Smooth muscle cell (in vitro differentiated cells): Measurements from ENCODE around the gene MYRIP. TPM values are rescaled to one million over a fixed set of nuclear protein-coding genes. Genes with fewer than 3 reads are reported as not detected.

Source experiments
- DNase-seq: peaks from one replicate; lab custom pipeline; 2025; ENCODE audit not compliant: unreplicated experiment; lab: John Stamatoyannopoulos, UW
- H2AFZ ChIP-seq: fragments of 200-600 bp; sonication (generic); 2 replicates; pipeline ENCODE4 v1.6.0; 2016; ENCODE audit warnings: antibody characterized with exemption, low read depth, mild to moderate bottlenecking
- H3F3A ChIP-seq: fragments of 200-600 bp; sonication (generic); 2 replicates; pipeline ENCODE4 v1.6.0; 2017; ENCODE audit warnings: antibody characterized with exemption, low read depth
- H3K27ac ChIP-seq: fragments of 200-600 bp; sonication (generic); 2 replicates; pipeline ENCODE4 v1.5.1; 2016; ENCODE audit warnings: low read depth, mild to moderate bottlenecking
- H3K27me3 ChIP-seq: fragments of 200-600 bp; sonication (generic); 2 replicates; pipeline ENCODE4 v1.6.1; 2016; ENCODE audit warnings: low read depth, mild to moderate bottlenecking
- H3K36me3 ChIP-seq: fragments of 200-600 bp; sonication (generic); 2 replicates; pipeline ENCODE4 v1.5.1; 2016; ENCODE audit warnings: low read depth
- H3K4me1 ChIP-seq: fragments of 200-600 bp; sonication (generic); 2 replicates; pipeline ENCODE4 v1.5.1; 2016; ENCODE audit warnings: low read depth
- H3K4me2 ChIP-seq: fragments of 200-600 bp; sonication (generic); 2 replicates; pipeline ENCODE4 v1.6.0; 2016; ENCODE audit warnings: mild to moderate bottlenecking
- H3K4me3 ChIP-seq: fragments of 200-600 bp; sonication (generic); 2 replicates; pipeline ENCODE4 v1.5.1; 2016; ENCODE audit warnings: mild to moderate bottlenecking
- H3K79me2 ChIP-seq: fragments of 200-600 bp; sonication (generic); 2 replicates; pipeline ENCODE4 v1.6.0; 2016; ENCODE audit warnings: low read depth, mild to moderate bottlenecking
- H3K9ac ChIP-seq: fragments of 200-600 bp; sonication (generic); 2 replicates; pipeline ENCODE4 v1.6.0; 2016; ENCODE audit warnings: low read depth
- H3K9me3 ChIP-seq: fragments of 200-600 bp; sonication (generic); replicated peaks from 2 replicates; pipeline ENCODE4 v1.5.1; 2016; ENCODE audit warnings: low read depth
- H4K20me1 ChIP-seq: fragments of 200-600 bp; sonication (generic); 2 replicates; pipeline ENCODE4 v1.6.0; 2016; ENCODE audit warnings: low read depth
- WGBS: methylation state at CpG from one replicate; pipeline ENCODE4 v1.1.7; 2016; ENCODE audit warnings: low lambda C conversion rate; 5-methylcytosine and 5-hydroxymethylcytosine counted together
- polyA plus RNA-seq: library from polyadenylated mRNA; unstranded; fragments of >200 nt; fragmentation: Nextera tagmentation; extraction: Ambion mirVana; gene quantifications from 2 replicates; pipeline ENCODE4 v1.2.1, GENCODE V29; 2016
- total RNA-seq: library from RNA; depleted of rRNA; stranded (reverse); fragments of >200 nt; gene quantifications from 2 replicates; pipeline ENCODE4 v1.2.3, GENCODE V29; 2014
- TF ChIP-seq, protein P1 (sequence below): fragments of 200-600 bp; sonication (generic); IDR thresholded peaks from 2 replicates; pipeline ENCODE4 v1.5.1; 2017; ENCODE audit warnings: borderline replicate concordance, mild to moderate bottlenecking, antibody characterized with exemption; ENCODE audit not compliant: insufficient read depth, poor library complexity, severe bottlenecking

Gene MYRIP
- total and polyA plus RNA-seq, 2 experiments from 2014 or later = not detected

DNA sequence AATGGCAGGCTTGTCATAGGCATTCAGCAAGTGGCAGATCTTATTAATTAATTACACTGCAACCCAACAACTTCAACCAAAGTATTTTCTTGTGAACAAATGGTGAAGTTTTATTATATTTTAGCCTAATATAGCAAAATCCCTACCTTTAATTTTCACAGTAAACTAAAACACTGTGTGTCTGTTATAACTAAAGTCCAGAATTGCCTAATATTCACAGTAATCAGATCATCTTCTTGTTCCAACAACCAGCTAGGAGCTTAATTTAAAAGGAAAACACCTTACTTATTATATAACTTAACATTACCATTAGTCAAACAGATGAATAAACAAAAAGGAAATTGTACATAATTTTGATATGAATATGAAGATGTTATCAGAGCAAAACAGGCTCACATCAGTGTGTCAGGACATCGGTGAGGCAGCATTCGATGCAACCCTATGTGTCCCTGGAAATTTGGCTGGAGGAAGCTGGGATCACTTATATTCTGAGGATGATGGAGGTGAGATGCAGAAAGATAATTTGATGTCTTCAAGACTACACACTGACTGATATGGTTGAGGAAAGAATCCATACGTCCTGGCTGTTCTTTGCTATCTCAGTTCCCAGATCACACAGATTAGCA lies 310.8 kb downstream of the MYRIP start:
- Histone ChIP-seq H4K20me1 (no peaks in the 10 kb centered on the region), H3K9ac (no peak overlapping the region), H3K36me3 (no peaks in the 10 kb centered on the region), H3K4me2 (no peak overlapping the region), H3K27ac (no peak overlapping the region), H3K4me1 (no peaks in the 10 kb centered on the region), H3F3A (no peaks in the 10 kb centered on the region), H3K9me3 (no peaks in the 10 kb centered on the region), H3K79me2 (no peaks in the 10 kb centered on the region), H3K27me3 (no peaks in the 10 kb centered on the region), H3K4me3 (no peak overlapping the region), H2AFZ (no peak overlapping the region)
- no peak for DNase-seq
- TF ChIP-seq, protein P1, sequence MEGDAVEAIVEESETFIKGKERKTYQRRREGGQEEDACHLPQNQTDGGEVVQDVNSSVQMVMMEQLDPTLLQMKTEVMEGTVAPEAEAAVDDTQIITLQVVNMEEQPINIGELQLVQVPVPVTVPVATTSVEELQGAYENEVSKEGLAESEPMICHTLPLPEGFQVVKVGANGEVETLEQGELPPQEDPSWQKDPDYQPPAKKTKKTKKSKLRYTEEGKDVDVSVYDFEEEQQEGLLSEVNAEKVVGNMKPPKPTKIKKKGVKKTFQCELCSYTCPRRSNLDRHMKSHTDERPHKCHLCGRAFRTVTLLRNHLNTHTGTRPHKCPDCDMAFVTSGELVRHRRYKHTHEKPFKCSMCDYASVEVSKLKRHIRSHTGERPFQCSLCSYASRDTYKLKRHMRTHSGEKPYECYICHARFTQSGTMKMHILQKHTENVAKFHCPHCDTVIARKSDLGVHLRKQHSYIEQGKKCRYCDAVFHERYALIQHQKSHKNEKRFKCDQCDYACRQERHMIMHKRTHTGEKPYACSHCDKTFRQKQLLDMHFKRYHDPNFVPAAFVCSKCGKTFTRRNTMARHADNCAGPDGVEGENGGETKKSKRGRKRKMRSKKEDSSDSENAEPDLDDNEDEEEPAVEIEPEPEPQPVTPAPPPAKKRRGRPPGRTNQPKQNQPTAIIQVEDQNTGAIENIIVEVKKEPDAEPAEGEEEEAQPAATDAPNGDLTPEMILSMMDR = no peak
- 74% methylated on average over 3 of the region's 3 CpGs for WGBS

GRCh38 chr3:40120806-40121205 lies 311.4 kb downstream of the MYRIP start:
- H3K27ac ChIP-seq = no peak overlapping the region

DNA sequence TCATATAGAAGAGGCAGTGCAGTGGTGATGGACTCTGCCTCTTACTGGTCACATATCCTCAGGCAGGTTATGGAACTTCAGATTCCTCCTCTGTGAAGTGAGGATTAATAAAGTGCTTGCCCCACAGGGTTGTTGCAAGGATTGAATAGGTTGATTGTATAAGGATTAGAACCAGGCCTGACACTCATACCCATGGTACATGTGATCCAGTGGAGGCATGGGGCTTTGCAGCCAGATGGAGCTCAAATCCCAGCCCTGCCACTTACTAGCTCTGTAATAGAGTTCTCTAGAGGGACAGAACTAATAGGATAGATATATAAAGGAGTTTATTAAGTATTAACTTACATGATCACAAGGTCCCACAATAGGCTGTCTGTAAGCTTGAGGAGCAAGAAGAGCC lies 315.5 kb downstream of the MYRIP start:
- no peaks in the 10 kb centered on the region for H3K79me2 ChIP-seq
- no peaks in the 10 kb centered on the region for H3K36me3 ChIP-seq

More at GRCh38 chr3:40120806-40121205, 311.4 kb downstream of the MYRIP start:
- no peaks in the 10 kb centered on the region for H3F3A ChIP-seq
- H3K27me3 ChIP-seq = no peaks in the 10 kb centered on the region
- H3K36me3 ChIP-seq = no peaks in the 10 kb centered on the region
- no peaks in the 10 kb centered on the region for H3K9me3 ChIP-seq
- no peak overlapping the region for H2AFZ ChIP-seq
- no peak overlapping the region for H3K4me2 ChIP-seq
- H3K4me3 ChIP-seq = no peak overlapping the region
- no peak overlapping the region for H3K9ac ChIP-seq
- DNase-seq = no peak
- H4K20me1 ChIP-seq = no peaks in the 10 kb centered on the region
- H3K79me2 ChIP-seq = no peaks in the 10 kb centered on the region
- WGBS = 68% methylated on average over 3 of the region's 3 CpGs
- H3K4me1 ChIP-seq = no peaks in the 10 kb centered on the region
- TF ChIP-seq, protein P1 = no peak

More for the DNA sequence above, 315.5 kb downstream of the MYRIP start:
- Histone ChIP-seq H3K4me1 (no peaks in the 10 kb centered on the region), H3K4me2 (no peak overlapping the region), H3K4me3 (no peak overlapping the region), H3K27me3 (no peaks in the 10 kb centered on the region), H3K27ac (no peak overlapping the region), H4K20me1 (no peaks in the 10 kb centered on the region), H3K9me3 (no peaks in the 10 kb centered on the region), H3F3A (no peaks in the 10 kb centered on the region), H3K9ac (no peak overlapping the region), H2AFZ (no peak overlapping the region)
- TF ChIP-seq, protein P1 = no peak
- no peak for DNase-seq
